GM21381 (cell line): ENCODE results near the gene SLC25A45.
A peak's percentile ranks its signal among the peaks of the same experiment; 100 is the strongest.

ENCODE experiments used
- ATAC-seq: cut with Tn5 transposase; IDR thresholded peaks from one replicate; pipeline ENCODE4 v1.9.1; 2021; ENCODE audit warnings: mild to moderate bottlenecking, moderate library complexity; ENCODE audit not compliant: unreplicated experiment

The SLC25A45 gene

GRCh38 chr11:65382033-65382803 is at the start of gene SLC25A45:
Gene SLC25A45 (minus strand): TSS chr11:65382646. CDS start chr11:65381951, 695 bp downstream.
- peak; percentile 63 for ATAC-seq

GRCh38 chr11:65431451-65432099 is 49.1 kb upstream of the SLC25A45 start:
- no peak for ATAC-seq

GRCh38 chr11:65430406-65431217 is 48.2 kb upstream of the SLC25A45 start:
- no peak for ATAC-seq

- no peak for ATAC-seq
Measured at GRCh38 chr11:65429724-65430405, 47.4 kb upstream of the SLC25A45 start.

- ATAC-seq, result no peak
Measured at GRCh38 chr11:65429068-65429681, 46.7 kb upstream of the SLC25A45 start.

GRCh38 chr11:65428578-65429067 is 46.2 kb upstream of the SLC25A45 start:
- ATAC-seq, result no peak

GRCh38 chr11:65427691-65428577 is 45.5 kb upstream of the SLC25A45 start:
- ATAC-seq, result no peak

- no peak for ATAC-seq
Measured at GRCh38 chr11:65426839-65427690, 44.6 kb upstream of the SLC25A45 start.

- no peak for ATAC-seq
Measured at GRCh38 chr11:65425971-65426838, 43.8 kb upstream of the SLC25A45 start.

GRCh38 chr11:65425105-65425970 is 42.9 kb upstream of the SLC25A45 start:
- no peak for ATAC-seq

- ATAC-seq, result no peak
Measured at GRCh38 chr11:65424205-65425104, 42.0 kb upstream of the SLC25A45 start.

GRCh38 chr11:65423516-65424204 is 41.2 kb upstream of the SLC25A45 start:
- no peak for ATAC-seq

GRCh38 chr11:65422633-65423515 is 40.4 kb upstream of the SLC25A45 start, which contains the start of gene NEAT1:
Gene NEAT1 (plus strand): TSS chr11:65422798.
- no peak for ATAC-seq
